Upper lobe of right lung (tissue), 1 donor: Measurements from ENCODE around the gene NDUFC2. TPM values are rescaled to one million over a fixed set of nuclear protein-coding genes. Genes with fewer than 3 reads are reported as not detected.
"Not testable (repeated sequence)": the region's sequence is repeated elsewhere in the genome, so short reads cannot be mapped to it uniquely, and the experiment has no call there.

ENCODE experiments used
- ATAC-seq: fragments of 200-7000 bp; cut with Tn5 transposase; one replicate; pipeline ENCODE4 v1.9.1; 2020; ENCODE audit warnings: mild to moderate bottlenecking, moderate library complexity
- DNase-seq: peaks from one replicate; pipeline ENCODE4 v3.0.0-alpha.2; 2020
- H3K27ac ChIP-seq: fragments of 200-600 bp; one replicate; pipeline ENCODE4 v1.8.0; 2022
- H3K27me3 ChIP-seq: fragments of 200-600 bp; one replicate; pipeline ENCODE4 v1.8.0; 2022; ENCODE audit warnings: mild to moderate bottlenecking
- H3K36me3 ChIP-seq: fragments of 200-600 bp; one replicate; pipeline ENCODE4 v1.8.0; 2022
- H3K4me1 ChIP-seq: fragments of 200-600 bp; one replicate; pipeline ENCODE4 v1.8.0; 2022
- H3K4me3 ChIP-seq: fragments of 200-600 bp; one replicate; pipeline ENCODE4 v1.8.0; 2022; ENCODE audit warnings: mild to moderate bottlenecking
- H3K9me3 ChIP-seq: fragments of 200-600 bp; one replicate; pipeline ENCODE4 v1.8.0; 2022
- intact Hi-C: fragments of 100-400 bp; cut with DNase I; formaldehyde crosslinking; loops from one replicate; pipeline ENCODE4 v1.11.0; 2022
- total RNA-seq: library from RNA; stranded (reverse); fragmentation: NEBNext Ultra II Directional; extraction: Animal tissue kit (Norgen Biotek cat#: 25700); gene quantifications from one replicate; pipeline ENCODE4 v1.2.1, GENCODE V29; 2021
- TF ChIP-seq, protein P1 (sequence below): fragments of 200-600 bp; IDR thresholded peaks from one replicate; pipeline ENCODE4 v1.8.0; 2022; ENCODE audit warnings: antibody characterized with exemption
- donor health status: DM: no; HTN: yes; CAD: no; lungs with severe emphysema.

NDUFC2 gene
- total RNA-seq, 1 donor from 2014 or later, result 140 TPM

DNA sequence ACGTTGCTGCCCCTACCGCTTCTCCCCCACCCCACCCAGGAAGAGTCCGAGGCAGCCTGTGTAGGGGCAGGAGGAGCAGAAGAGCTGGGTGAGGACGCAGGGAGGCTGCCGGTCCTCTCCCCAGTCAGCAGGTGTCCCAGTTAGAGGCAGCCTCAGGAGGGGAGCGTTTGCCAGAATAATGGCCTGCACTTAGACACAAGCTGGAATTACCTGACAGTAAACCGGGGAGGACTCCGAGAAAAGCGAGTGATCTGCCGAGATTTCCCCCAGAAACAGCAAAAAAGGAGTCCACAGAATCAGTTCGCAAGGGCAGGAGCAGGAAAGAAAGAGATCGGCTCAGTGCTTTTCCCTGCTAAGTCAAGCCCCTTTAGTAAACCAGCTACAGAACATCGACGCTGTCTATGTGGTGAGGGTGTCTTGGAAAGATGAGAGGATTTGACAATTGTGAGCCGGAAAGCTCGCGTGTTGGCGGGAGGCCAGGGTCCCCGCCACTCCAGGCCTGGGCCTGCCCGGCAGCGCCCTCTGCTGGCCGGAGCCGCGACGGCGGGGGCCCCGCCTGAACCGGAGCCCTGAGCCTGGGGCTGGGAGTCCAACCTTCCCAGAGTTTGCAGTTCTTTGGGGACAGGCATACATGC, 33.7 kb downstream of the NDUFC2 start:
- ATAC-seq, result peak; percentile 93
- Histone ChIP-seq H3K9me3 (no peaks in the 10 kb centered on the region), H3K27me3 (no peaks in the 10 kb centered on the region), H3K27ac (peak overlapping the region; percentile 48), H3K4me1 (peaks cover 9% of the 10 kb centered on the region), H3K4me3 (peak overlapping the region; percentile 50), H3K36me3 (no peaks in the 10 kb centered on the region)
- peak; percentile 90 for DNase-seq
- TF ChIP-seq, protein P1, sequence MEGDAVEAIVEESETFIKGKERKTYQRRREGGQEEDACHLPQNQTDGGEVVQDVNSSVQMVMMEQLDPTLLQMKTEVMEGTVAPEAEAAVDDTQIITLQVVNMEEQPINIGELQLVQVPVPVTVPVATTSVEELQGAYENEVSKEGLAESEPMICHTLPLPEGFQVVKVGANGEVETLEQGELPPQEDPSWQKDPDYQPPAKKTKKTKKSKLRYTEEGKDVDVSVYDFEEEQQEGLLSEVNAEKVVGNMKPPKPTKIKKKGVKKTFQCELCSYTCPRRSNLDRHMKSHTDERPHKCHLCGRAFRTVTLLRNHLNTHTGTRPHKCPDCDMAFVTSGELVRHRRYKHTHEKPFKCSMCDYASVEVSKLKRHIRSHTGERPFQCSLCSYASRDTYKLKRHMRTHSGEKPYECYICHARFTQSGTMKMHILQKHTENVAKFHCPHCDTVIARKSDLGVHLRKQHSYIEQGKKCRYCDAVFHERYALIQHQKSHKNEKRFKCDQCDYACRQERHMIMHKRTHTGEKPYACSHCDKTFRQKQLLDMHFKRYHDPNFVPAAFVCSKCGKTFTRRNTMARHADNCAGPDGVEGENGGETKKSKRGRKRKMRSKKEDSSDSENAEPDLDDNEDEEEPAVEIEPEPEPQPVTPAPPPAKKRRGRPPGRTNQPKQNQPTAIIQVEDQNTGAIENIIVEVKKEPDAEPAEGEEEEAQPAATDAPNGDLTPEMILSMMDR, result peak; percentile 100
- intact Hi-C loops, result no loop called here

DNA sequence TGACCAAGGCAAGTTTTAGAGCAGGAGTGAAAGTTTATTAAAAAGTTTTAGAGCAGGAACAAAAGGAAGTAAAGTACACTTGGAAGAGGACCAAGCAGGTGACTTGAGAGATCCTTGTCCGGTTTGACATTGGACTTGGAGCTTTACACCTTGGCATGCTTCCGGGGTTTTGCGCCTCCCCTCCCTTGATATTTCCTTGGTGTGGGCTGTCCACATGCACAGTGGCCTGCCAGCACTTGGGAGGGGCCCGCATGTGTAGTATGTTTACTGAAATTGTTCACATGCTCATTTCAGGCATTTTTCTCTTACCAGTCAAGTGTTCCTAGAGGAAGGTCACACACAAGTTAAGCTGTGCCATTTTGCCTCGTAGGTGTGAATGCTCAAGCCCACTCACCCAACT, 35.0 kb downstream of the NDUFC2 start:
- TF ChIP-seq, protein P1, result no peak
- no peaks in the 10 kb centered on the region for H3K36me3 ChIP-seq
- H3K4me3 ChIP-seq, result no peak overlapping the region
- H3K9me3 ChIP-seq, result no peaks in the 10 kb centered on the region
- peaks cover 21% of the 10 kb centered on the region for H3K4me1 ChIP-seq
- H3K27me3 ChIP-seq, result no peaks in the 10 kb centered on the region
- ATAC-seq (peak; percentile 84), DNase-seq (peak; percentile 92)
- intact Hi-C loops, result no loop called here
- H3K27ac ChIP-seq, result peak overlapping the region; percentile 44

DNA sequence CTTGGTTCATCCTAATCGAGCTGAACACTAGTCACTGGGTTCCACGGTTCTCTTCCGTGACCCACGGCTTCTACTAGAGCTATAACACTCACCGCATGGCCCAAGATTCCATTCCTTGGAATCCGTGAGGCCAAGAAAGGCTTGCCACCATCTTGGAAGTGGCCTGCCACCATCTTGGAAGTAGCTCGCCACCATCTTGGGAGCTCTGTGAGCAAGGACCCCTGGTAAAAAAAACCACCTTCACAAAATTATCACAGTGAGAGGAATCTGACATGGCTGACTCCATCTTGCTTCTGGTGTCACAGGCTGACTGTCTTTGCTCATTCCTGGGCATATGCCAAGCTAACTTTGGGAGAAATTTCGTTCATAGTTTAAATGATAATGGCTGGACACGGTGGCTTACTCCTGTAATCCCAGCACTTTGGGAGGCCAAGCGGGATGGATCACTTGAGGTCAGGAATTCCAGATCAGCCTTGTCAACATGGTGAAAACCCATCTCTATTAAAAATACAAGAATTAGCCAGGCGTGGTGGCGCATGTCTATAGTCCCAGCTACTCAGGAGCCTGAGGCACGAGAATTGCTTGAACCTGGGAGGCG, 37.7 kb downstream of the NDUFC2 start:
- intact Hi-C loops, result no loop called here
- no peak for DNase-seq

DNA sequence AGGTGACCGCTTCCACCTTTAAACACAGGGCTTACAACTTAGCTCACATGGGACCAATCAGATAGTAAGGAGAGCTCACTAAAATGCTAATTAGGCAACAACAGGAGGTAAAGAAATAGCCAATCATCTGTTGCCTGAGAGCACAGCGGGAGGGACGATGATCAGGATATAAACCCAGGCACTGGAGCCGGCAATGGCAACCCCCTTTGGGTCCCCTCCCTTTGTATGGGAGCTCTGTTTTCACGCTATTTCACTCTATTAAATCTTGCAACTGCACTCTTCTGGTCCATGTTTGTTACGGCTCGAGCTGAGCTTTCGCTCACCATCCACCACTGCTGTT, 38.3 kb downstream of the NDUFC2 start:
- ATAC-seq, H3K36me3 ChIP-seq, H3K27ac ChIP-seq, intact Hi-C loops, H3K27me3 ChIP-seq, H3K9me3 ChIP-seq, DNase-seq, H3K4me3 ChIP-seq: not testable (repeated sequence)
- H3K4me1 ChIP-seq, result peaks cover 26% of the 10 kb centered on the region

More for the DNA sequence above, 37.7 kb downstream of the NDUFC2 start:
- Histone ChIP-seq H3K9me3 (no peaks in the 10 kb centered on the region), H3K4me1 (peaks cover 26% of the 10 kb centered on the region), H3K27ac (no peak overlapping the region), H3K27me3 (no peaks in the 10 kb centered on the region), H3K4me3 (no peak overlapping the region), H3K36me3 (no peaks in the 10 kb centered on the region)
- TF ChIP-seq, protein P1, result no peak
- no peak for ATAC-seq

DNA sequence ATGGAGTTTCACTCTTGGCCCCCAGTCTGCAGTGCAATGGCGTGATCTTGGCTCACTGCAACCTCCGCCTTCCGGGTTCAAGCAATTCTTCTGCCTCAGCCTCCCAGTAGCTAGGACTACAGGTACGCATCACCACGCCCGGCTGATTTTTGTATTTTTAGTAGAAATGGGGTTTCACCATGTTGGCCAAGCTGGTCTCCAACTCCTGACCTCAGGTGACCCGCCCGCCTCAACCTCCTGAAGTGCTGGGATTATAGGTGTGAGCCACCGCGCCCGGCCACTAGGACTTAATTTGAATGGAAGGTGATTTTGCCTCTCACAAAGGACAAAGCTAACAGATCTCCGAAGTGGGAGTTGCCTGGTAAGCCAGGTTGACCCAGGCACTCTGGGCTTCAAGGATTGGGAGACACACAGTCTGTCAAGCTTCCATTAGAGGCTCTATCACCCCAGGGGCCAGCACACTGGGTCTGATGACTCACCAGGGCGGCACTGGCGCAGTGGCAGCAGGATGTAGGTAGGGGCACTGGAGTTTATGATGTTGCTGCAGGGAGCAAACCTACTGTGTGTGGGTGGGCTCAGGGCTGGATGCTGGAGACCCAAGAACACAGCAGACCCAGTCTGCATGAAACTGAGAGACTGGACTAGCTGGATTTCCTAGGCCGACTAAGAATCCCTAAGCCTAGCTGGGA, 38.8 kb downstream of the NDUFC2 start:
- Histone ChIP-seq H3K9me3 (no peaks in the 10 kb centered on the region), H3K36me3 (no peaks in the 10 kb centered on the region), H3K27me3 (no peaks in the 10 kb centered on the region), H3K4me3 (no peak overlapping the region), H3K27ac (peak overlapping the region; percentile 74), H3K4me1 (peaks cover 26% of the 10 kb centered on the region)
- DNase-seq (no peak), ATAC-seq (no peak)
- TF ChIP-seq, protein P1, result no peak
- intact Hi-C loops, result no loop called here

DNA sequence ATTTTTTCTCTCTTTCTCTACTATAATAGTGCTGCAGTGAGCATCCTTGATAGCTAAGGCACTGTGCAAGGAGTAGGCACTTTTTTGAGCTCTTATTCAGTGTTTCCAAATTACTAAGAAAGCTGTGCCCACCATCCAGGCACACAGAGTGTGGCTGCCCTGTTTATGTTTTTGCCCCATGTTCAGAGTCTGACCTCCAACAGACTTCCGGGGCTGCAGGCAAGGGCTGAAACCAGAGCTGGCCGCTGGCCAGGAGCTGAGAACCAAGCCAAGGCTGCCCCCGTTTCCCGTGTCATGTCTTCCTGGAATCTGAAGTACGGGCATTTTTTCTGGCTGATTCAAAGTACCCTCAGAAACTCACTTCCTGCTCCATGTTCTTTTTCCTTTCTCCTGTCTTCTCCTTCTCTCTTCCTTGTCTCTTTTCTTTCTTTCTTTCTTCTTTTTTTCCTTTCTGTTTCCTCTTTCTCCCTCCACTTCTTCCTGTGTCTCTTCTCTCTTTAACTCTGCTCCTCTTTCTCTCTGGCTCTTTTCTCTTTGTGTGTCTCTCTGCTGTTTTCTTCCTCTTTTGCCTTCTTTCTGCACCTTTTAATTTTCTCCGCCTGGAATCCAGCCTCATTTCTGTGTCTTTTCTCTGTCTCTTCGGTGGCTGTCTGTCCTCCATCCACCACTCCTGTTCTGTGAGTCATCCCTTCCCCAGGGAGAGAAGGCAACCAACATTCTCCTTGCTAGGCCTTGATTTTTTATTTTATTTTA, 39.6 kb downstream of the NDUFC2 start:
- peak; percentile 83 for DNase-seq
- no peaks in the 10 kb centered on the region for H3K9me3 ChIP-seq
- H3K4me3 ChIP-seq, result no peak overlapping the region

More for the DNA sequence above, 39.6 kb downstream of the NDUFC2 start:
- intact Hi-C loops, result no loop called here
- ATAC-seq, result peak; percentile 28
- Histone ChIP-seq H3K27me3 (no peaks in the 10 kb centered on the region), H3K4me1 (peaks cover 19% of the 10 kb centered on the region), H3K27ac (peak overlapping the region; percentile 74), H3K36me3 (no peaks in the 10 kb centered on the region)
- TF ChIP-seq, protein P1, result no peak
